HCT116 (cell line): ENCODE data around the gene LLCFC1. TPM values are rescaled to one million over a fixed set of nuclear protein-coding genes. Genes with fewer than 3 reads are reported as not detected.

Experiments
- ATAC-seq: fragments of 200-7000 bp; cut with Tn5 transposase; 2 replicates; pipeline ENCODE4 v1.9.1; 2020; ENCODE audit warnings: mild to moderate bottlenecking, moderate library complexity
- BruUV-seq: library from RNA; stranded (reverse); fragments of 400-500 nt; replicated peaks from 2 replicates; lab custom pipeline; 2021; lab: Mats Ljungman, UMichigan
- CTCF ChIA-PET: fragments of 300-600 bp; sonication (Branson Sonifier 250); formaldehyde crosslinking; loops from one replicate; lab custom pipeline; 2021; ENCODE audit warnings: antibody characterized with exemption; lab: Charles Lee
- POLR2A ChIA-PET: fragments of 300-600, 350-600 bp; sonication (Branson Sonifier 250); formaldehyde crosslinking; loops from one replicate; lab custom pipeline; 2021; ENCODE audit warnings: antibody characterized with exemption; lab: Charles Lee
- RAD21 ChIA-PET, 2 experiments: fragments of 300-600 bp; sonication (Branson Sonifier 250); formaldehyde crosslinking; loops; one replicate each; lab custom pipeline; 2023; ENCODE audit warnings: low total read pairs in 2 of 2; ENCODE audit not compliant: uncharacterized antibody in 2 of 2, unreplicated experiment in 2 of 2, low non-redundant PET in 1 of 2; lab: Charles Lee
- DNase-seq: peaks from one replicate; pipeline ENCODE4 v3.0.0-alpha.2; 2010; ENCODE audit warnings: low read depth, low spot score
- H2AFZ ChIP-seq: fragments of 200-600 bp; shearing (Covaris generic), sonication (generic); 2 replicates; pipeline ENCODE4 v1.6.1; 2017; ENCODE audit warnings: low read depth, mixed run types, mixed read lengths, antibody characterized with exemption, low read length; ENCODE audit not compliant: poor library complexity, severe bottlenecking
- H3K27ac ChIP-seq: 2 replicates; pipeline ENCODE4 v1.5.1; 2012; ENCODE audit warnings: low read depth, low read length
- H3K27me3 ChIP-seq: fragments of 200-600 bp; sonication (generic); 2 replicates; pipeline ENCODE4 v1.6.1; 2016; ENCODE audit warnings: mixed run types, low read length, mixed read lengths; ENCODE audit not compliant: insufficient read depth
- H3K36me3 ChIP-seq, 2 experiments: fragments of 200-500 bp in 1 of 2; fragments of 200-600 bp in 1 of 2; sonication (Bioruptor generic) in 1 of 2; sonication (generic) in 1 of 2; 2 replicates each; pipeline versions ENCODE4 v1.5.1 to v1.6.1; 2014 to 2016; ENCODE audit warnings: low read length in 2 of 2, inconsistent platforms in 1 of 2, mixed read lengths in 1 of 2, mixed run types in 1 of 2; ENCODE audit not compliant: insufficient read depth in 2 of 2, control insufficient read depth in 1 of 2
- H3K4me1 ChIP-seq, 2 experiments: fragments of 200-600 bp in 1 of 2; sonication (generic) in 1 of 2; 2 replicates each; pipeline versions ENCODE4 v1.5.1 to v1.6.1; 2012 to 2017; ENCODE audit warnings: low read length in 2 of 2, inconsistent platforms in 1 of 2, mild to moderate bottlenecking in 1 of 2, mixed read lengths in 1 of 2, mixed run types in 1 of 2, moderate library complexity in 1 of 2; ENCODE audit not compliant: insufficient read depth in 2 of 2, control insufficient read depth in 1 of 2
- H3K4me2 ChIP-seq: fragments of 200-600 bp; sonication (generic); 2 replicates; pipeline ENCODE4 v1.6.1; 2017; ENCODE audit warnings: mixed run types, low read length, mixed read lengths
- H3K4me3 ChIP-seq, 2 experiments: fragments of 200-600 bp in 1 of 2; sonication (generic) in 1 of 2; replicated peaks in 1 of 2; 2 replicates each; pipeline ENCODE4 v1.5.1; 2011 to 2016; ENCODE audit warnings: low read length in 2 of 2, control low read depth in 1 of 2, low read depth in 1 of 2, mild to moderate bottlenecking in 1 of 2, mixed read lengths in 1 of 2, mixed run types in 1 of 2
- H3K79me2 ChIP-seq: fragments of 200-600 bp; sonication (generic); 2 replicates; pipeline ENCODE4 v1.6.1; 2017; ENCODE audit warnings: mild to moderate bottlenecking, mixed run types, low read length, moderate library complexity, mixed read lengths; ENCODE audit not compliant: insufficient read depth
- H3K9ac ChIP-seq: fragments of 200-600 bp; sonication (generic); 2 replicates; pipeline ENCODE4 v1.6.1; 2016; ENCODE audit warnings: low read length, mixed read lengths
- H3K9me2 ChIP-seq: fragments of 200-600 bp; sonication (generic), shearing (Covaris generic); 2 replicates; pipeline ENCODE4 v1.6.1; 2017; ENCODE audit warnings: mixed run types, mild to moderate bottlenecking, moderate library complexity; ENCODE audit not compliant: insufficient read depth
- H3K9me3 ChIP-seq, 2 experiments: fragments of 200-500 bp in 1 of 2; fragments of 200-600 bp in 1 of 2; sonication (Bioruptor generic) in 1 of 2; sonication (generic) in 1 of 2; 2 replicates each; pipeline ENCODE4 v1.6.1; 2014 to 2017; ENCODE audit warnings: low read length in 2 of 2, mixed read lengths in 2 of 2, inconsistent platforms in 1 of 2, low read depth in 1 of 2, mild to moderate bottlenecking in 1 of 2, mixed run types in 1 of 2, moderate library complexity in 1 of 2; ENCODE audit not compliant: control insufficient read depth in 1 of 2, insufficient read depth in 1 of 2
- H4K20me1 ChIP-seq: fragments of 200-600 bp; sonication (generic), shearing (Covaris generic); 2 replicates; pipeline ENCODE4 v1.6.1; 2017; ENCODE audit warnings: mixed run types, mild to moderate bottlenecking, moderate library complexity; ENCODE audit not compliant: insufficient read depth
- CBX3 ChIP-seq: IDR thresholded peaks from 2 replicates; pipeline ENCODE4 v1.6.1; 2012; ENCODE audit warnings: low read depth
- CEBPB ChIP-seq: IDR thresholded peaks from 2 replicates; pipeline ENCODE4 v1.6.1; 2012; ENCODE audit warnings: low read depth
- EGR1 ChIP-seq: IDR thresholded peaks from 2 replicates; pipeline ENCODE4 v1.6.1; 2012; ENCODE audit warnings: low read depth
- EZH2 ChIP-seq: fragments of 200-600 bp; sonication (generic); IDR thresholded peaks from 2 replicates; pipeline ENCODE4 v1.6.1; 2017; ENCODE audit warnings: antibody characterized with exemption, mixed run types
- EZH2phosphoT487 ChIP-seq: fragments of 200-600 bp; IDR thresholded peaks from 2 replicates; pipeline ENCODE4 v1.6.1; 2018; ENCODE audit warnings: antibody characterized with exemption, borderline replicate concordance
- FOSL1 ChIP-seq: IDR thresholded peaks from 2 replicates; pipeline ENCODE4 v1.6.1; 2012; ENCODE audit warnings: low read depth
- POLR2A ChIP-seq: IDR thresholded peaks from 2 replicates; pipeline ENCODE4 v1.7.0; 2011; ENCODE audit warnings: borderline replicate concordance; ENCODE audit not compliant: insufficient read depth, insufficient read length; ENCODE audit errors: extremely low read depth
- POLR2AphosphoS5 ChIP-seq: IDR thresholded peaks from 2 replicates; pipeline ENCODE4 v1.6.1; 2011; ENCODE audit warnings: mild to moderate bottlenecking, low read depth, low read length, moderate library complexity
- RAD21 ChIP-seq: IDR thresholded peaks from 2 replicates; pipeline ENCODE4 v1.6.1; 2012; ENCODE audit warnings: low read depth, mild to moderate bottlenecking
- SIN3A ChIP-seq: IDR thresholded peaks from 2 replicates; pipeline ENCODE4 v1.6.1; 2012; ENCODE audit warnings: low read depth
- SRF ChIP-seq: IDR thresholded peaks from 2 replicates; pipeline ENCODE4 v1.6.1; 2012; ENCODE audit warnings: low read depth
- TCF7L2 ChIP-seq: IDR thresholded peaks from 2 replicates; pipeline ENCODE4 v1.7.0; 2011; ENCODE audit warnings: borderline replicate concordance, inconsistent platforms; ENCODE audit not compliant: insufficient read depth, insufficient read length; ENCODE audit errors: extremely low read depth
- YY1 ChIP-seq: IDR thresholded peaks from 2 replicates; pipeline ENCODE4 v1.6.1; 2011; ENCODE audit warnings: low read length, low read depth, moderate library complexity, mild to moderate bottlenecking; ENCODE audit not compliant: insufficient replicate concordance; ENCODE audit errors: extremely low read depth
- ZFX ChIP-seq: fragments of 450-650 bp; IDR thresholded peaks from 2 replicates; pipeline ENCODE4 v1.6.1; 2017
- ZNF274 ChIP-seq: fragments of 200-500 bp; sonication (Bioruptor generic); IDR thresholded peaks from 2 replicates; pipeline ENCODE4 v1.6.1; 2014; ENCODE audit warnings: mild to moderate bottlenecking, low read depth, low read length, inconsistent platforms
- intact Hi-C: fragments of 100-400 bp; cut with micrococcal nuclease; formaldehyde crosslinking; loops from 2 replicates; pipeline ENCODE4 v1.10.0; 2022
- total RNA-seq: library from RNA; stranded (reverse); gene quantifications from one replicate; pipeline ENCODE4 v1.2.1, GENCODE V29; 2021; ENCODE audit not compliant: unreplicated experiment
- TF ChIP-seq, protein P1 (sequence below): IDR thresholded peaks from 2 replicates; pipeline ENCODE4 v1.6.1; 2012
- TF ChIP-seq, protein P2 (sequence below): IDR thresholded peaks from 2 replicates; pipeline ENCODE4 v1.6.1; 2012
- TF ChIP-seq, protein P3 (sequence below): IDR thresholded peaks from 2 replicates; pipeline ENCODE4 v1.6.1; 2012; ENCODE audit warnings: low read depth
- TF ChIP-seq, protein P4 (sequence below), 3 experiments: fragments of 200-600 bp in 1 of 3; sonication (generic) in 1 of 3; IDR thresholded peaks in 2 of 3; conservative IDR thresholded peaks in 1 of 3; 2 replicates each; pipeline ENCODE4 v1.5.1; 2012 to 2017; ENCODE audit warnings: low read depth in 2 of 3, low read length in 2 of 3, antibody characterized with exemption in 1 of 3, borderline replicate concordance in 1 of 3, control low read depth in 1 of 3, mild to moderate bottlenecking in 1 of 3, mixed read lengths in 1 of 3, mixed run types in 1 of 3, moderate library complexity in 1 of 3; ENCODE audit not compliant: insufficient read depth in 1 of 3
- TF ChIP-seq, protein P5 (sequence below): IDR thresholded peaks from 2 replicates; pipeline ENCODE4 v1.6.1; 2011; ENCODE audit warnings: mild to moderate bottlenecking, low read length, moderate library complexity; ENCODE audit not compliant: insufficient replicate concordance; ENCODE audit errors: extremely low read depth

Gene LLCFC1
- total RNA-seq, 1 experiment from 2014 or later = not detected

DNA sequence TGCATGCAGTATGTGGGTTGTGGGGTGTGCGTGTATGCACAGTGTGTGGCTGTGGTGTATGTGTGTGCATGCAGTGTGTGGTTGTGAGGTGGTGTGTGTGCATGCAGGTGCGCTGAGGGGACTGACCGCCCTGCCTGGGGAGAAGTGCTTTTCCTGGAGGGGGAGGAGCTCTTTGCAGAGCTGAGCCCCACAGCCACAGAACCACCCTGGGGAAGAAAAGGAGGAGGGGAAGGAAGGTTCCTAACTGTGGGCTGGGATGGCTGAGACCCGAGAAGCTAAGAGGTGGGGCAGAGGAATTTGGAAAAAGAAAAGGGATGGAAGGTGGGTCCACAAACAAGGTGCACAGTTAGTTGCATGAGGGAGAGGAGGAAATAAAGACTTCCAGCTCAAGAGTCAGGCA lies 5.7 kb upstream of the LLCFC1 start, which contains the start of gene TRPV5:
Gene TRPV5, minus strand, starts transcription at position 123 of the 400 bp plus-strand sequence. CDS start 287 bp downstream, outside the sequence.
- ATAC-seq = no peak
- TF ChIP-seq EGR1 (no peak), ZFX (no peak), CBX3 (no peak), YY1 (no peak), FOSL1 (no peak), POLR2AphosphoS5 (no peak), EZH2phosphoT487 (no peak), CEBPB (no peak), EZH2 (no peak), SIN3A (no peak), SRF (no peak), POLR2A (no peak), ZNF274 (no peak), TCF7L2 (no peak), RAD21 (no peak)
- TF ChIP-seq, protein P1, sequence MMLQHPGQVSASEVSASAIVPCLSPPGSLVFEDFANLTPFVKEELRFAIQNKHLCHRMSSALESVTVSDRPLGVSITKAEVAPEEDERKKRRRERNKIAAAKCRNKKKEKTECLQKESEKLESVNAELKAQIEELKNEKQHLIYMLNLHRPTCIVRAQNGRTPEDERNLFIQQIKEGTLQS = no peak
- TF ChIP-seq, protein P2, sequence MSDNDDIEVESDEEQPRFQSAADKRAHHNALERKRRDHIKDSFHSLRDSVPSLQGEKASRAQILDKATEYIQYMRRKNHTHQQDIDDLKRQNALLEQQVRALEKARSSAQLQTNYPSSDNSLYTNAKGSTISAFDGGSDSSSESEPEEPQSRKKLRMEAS = no peak
- TF ChIP-seq, protein P3, sequence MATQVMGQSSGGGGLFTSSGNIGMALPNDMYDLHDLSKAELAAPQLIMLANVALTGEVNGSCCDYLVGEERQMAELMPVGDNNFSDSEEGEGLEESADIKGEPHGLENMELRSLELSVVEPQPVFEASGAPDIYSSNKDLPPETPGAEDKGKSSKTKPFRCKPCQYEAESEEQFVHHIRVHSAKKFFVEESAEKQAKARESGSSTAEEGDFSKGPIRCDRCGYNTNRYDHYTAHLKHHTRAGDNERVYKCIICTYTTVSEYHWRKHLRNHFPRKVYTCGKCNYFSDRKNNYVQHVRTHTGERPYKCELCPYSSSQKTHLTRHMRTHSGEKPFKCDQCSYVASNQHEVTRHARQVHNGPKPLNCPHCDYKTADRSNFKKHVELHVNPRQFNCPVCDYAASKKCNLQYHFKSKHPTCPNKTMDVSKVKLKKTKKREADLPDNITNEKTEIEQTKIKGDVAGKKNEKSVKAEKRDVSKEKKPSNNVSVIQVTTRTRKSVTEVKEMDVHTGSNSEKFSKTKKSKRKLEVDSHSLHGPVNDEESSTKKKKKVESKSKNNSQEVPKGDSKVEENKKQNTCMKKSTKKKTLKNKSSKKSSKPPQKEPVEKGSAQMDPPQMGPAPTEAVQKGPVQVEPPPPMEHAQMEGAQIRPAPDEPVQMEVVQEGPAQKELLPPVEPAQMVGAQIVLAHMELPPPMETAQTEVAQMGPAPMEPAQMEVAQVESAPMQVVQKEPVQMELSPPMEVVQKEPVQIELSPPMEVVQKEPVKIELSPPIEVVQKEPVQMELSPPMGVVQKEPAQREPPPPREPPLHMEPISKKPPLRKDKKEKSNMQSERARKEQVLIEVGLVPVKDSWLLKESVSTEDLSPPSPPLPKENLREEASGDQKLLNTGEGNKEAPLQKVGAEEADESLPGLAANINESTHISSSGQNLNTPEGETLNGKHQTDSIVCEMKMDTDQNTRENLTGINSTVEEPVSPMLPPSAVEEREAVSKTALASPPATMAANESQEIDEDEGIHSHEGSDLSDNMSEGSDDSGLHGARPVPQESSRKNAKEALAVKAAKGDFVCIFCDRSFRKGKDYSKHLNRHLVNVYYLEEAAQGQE = no peak
- TF ChIP-seq, protein P4, sequence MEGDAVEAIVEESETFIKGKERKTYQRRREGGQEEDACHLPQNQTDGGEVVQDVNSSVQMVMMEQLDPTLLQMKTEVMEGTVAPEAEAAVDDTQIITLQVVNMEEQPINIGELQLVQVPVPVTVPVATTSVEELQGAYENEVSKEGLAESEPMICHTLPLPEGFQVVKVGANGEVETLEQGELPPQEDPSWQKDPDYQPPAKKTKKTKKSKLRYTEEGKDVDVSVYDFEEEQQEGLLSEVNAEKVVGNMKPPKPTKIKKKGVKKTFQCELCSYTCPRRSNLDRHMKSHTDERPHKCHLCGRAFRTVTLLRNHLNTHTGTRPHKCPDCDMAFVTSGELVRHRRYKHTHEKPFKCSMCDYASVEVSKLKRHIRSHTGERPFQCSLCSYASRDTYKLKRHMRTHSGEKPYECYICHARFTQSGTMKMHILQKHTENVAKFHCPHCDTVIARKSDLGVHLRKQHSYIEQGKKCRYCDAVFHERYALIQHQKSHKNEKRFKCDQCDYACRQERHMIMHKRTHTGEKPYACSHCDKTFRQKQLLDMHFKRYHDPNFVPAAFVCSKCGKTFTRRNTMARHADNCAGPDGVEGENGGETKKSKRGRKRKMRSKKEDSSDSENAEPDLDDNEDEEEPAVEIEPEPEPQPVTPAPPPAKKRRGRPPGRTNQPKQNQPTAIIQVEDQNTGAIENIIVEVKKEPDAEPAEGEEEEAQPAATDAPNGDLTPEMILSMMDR (IDR thresholded peaks at IDR 0.05 in 2 of 3, conservative IDR thresholded peaks at IDR 0.05 in 1 of 3; ENCODE audit: borderline replicate concordance in 1 of 3, insufficient read depth in 1 of 3, low read depth in 2 of 3, low read length in 2 of 3) = no peak
- TF ChIP-seq, protein P5, sequence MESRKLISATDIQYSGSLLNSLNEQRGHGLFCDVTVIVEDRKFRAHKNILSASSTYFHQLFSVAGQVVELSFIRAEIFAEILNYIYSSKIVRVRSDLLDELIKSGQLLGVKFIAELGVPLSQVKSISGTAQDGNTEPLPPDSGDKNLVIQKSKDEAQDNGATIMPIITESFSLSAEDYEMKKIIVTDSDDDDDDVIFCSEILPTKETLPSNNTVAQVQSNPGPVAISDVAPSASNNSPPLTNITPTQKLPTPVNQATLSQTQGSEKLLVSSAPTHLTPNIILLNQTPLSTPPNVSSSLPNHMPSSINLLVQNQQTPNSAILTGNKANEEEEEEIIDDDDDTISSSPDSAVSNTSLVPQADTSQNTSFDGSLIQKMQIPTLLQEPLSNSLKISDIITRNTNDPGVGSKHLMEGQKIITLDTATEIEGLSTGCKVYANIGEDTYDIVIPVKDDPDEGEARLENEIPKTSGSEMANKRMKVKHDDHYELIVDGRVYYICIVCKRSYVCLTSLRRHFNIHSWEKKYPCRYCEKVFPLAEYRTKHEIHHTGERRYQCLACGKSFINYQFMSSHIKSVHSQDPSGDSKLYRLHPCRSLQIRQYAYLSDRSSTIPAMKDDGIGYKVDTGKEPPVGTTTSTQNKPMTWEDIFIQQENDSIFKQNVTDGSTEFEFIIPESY = no peak
- H3K4me1 ChIP-seq = no peaks in the 10 kb centered on the region
- DNase-seq = no peak
- POLR2A ChIA-PET = no interaction called here
- BruUV-seq = no TSS peak
- intact Hi-C loops = no loop called here
- H3K79me2 ChIP-seq = no peaks in the 10 kb centered on the region
- no peak within 1 kb of the TSS for H3K9ac ChIP-seq
- no peak within 1 kb of the TSS for H3K4me3 ChIP-seq
- no peak within 1 kb of the TSS for H3K4me2 ChIP-seq
- CTCF ChIA-PET = no interaction called here
- no peaks in the 10 kb centered on the region for H3K36me3 ChIP-seq
- no peaks in the 10 kb centered on the region for H3K27me3 ChIP-seq
- no peak within 1 kb of the TSS for H2AFZ ChIP-seq
- no peaks in the 10 kb centered on the region for H4K20me1 ChIP-seq
- H3K9me3 ChIP-seq = no peaks in the 10 kb centered on the region
- RAD21 ChIA-PET = no interaction called here
- no peaks in the 10 kb centered on the region for H3K9me2 ChIP-seq
- H3K27ac ChIP-seq = no peak within 1 kb of the TSS
